H1 (cell line): ENCODE data around the gene SLC24A3. TPM values are rescaled to one million over a fixed set of nuclear protein-coding genes. Genes with fewer than 3 reads are reported as not detected.

ENCODE experiments used
- CTCF ChIP-seq, 3 experiments: IDR thresholded peaks; 1 replicate in 2 of 3; 2 replicates in 1 of 3; pipeline versions ENCODE4 v1.5.1 to v1.6.1; 2011; ENCODE audit warnings: low read length in 3 of 3, mild to moderate bottlenecking in 3 of 3, inconsistent platforms in 2 of 3, low read depth in 1 of 3, moderate library complexity in 1 of 3; ENCODE audit not compliant: insufficient read depth in 1 of 3; ENCODE audit errors: control extremely low read depth in 1 of 3
- POU5F1 ChIP-seq: IDR thresholded peaks from 2 replicates; pipeline ENCODE4 v1.6.1; 2011; ENCODE audit warnings: low read depth, mild to moderate bottlenecking, low read length, moderate library complexity
- SIX5 ChIP-seq: IDR thresholded peaks from 2 replicates; pipeline ENCODE4 v1.6.1; 2011; ENCODE audit warnings: mild to moderate bottlenecking, low read depth, low read length
- SP4 ChIP-seq: IDR thresholded peaks from 2 replicates; pipeline ENCODE4 v1.6.1; 2012; ENCODE audit warnings: low read length, inconsistent platforms
- polyA plus RNA-seq, 7 experiments: library from polyadenylated mRNA; depleted of rRNA in 3 of 7; stranded (reverse) in 5 of 7; unstranded in 2 of 7; fragments of >200 nt in 5 of 7; fragments of 200-250 nt in 2 of 7; gene quantifications; 1 replicate in 5 of 7; 2 replicates in 1 of 7; 4 replicates in 1 of 7; pipeline versions ENCODE4 v1.2.1 to v1.2.3, GENCODE V29; 2011 to 2013; ENCODE audit warnings: missing spikeins in 2 of 7, mixed read lengths in 2 of 7
- total RNA-seq: library from RNA; stranded (reverse); fragmentation: NEBNext Ultra II Directional; extraction: Animal tissue kit (Norgen Biotek cat#: 25700); gene quantifications from 2 replicates; pipeline ENCODE4 v1.2.1, GENCODE V29; 2021

SLC24A3 gene
- total and polyA plus RNA-seq, 2 of the 8 experiments (the other 6 are each of a cell fraction or from before 2014, with no cell fraction given), result 4.5 to 6.3 TPM

- no peak for TF ChIP-seq CTCF (IDR thresholded peaks at IDR 0.05; ENCODE audit: control extremely low read depth in 1 of 3, insufficient read depth in 1 of 3, low read depth in 1 of 3, low read length in 3 of 3)
- no peak for TF ChIP-seq SP4
- no peak for TF ChIP-seq SIX5
- TF ChIP-seq POU5F1, result no peak
- TF ChIP-seq, all 59 proteins: peak for 0
Measured at GRCh38 chr20:19304389-19304788, 91.9 kb downstream of the SLC24A3 start (continued).
